Prostate gland (tissue), 2 donors: ENCODE results near the gene ITSN1. TPM values are rescaled to one million over a fixed set of nuclear protein-coding genes. Genes with fewer than 3 reads are reported as not detected.

Source experiments
- DNase-seq: peaks from one replicate; pipeline ENCODE4 v3.0.0-alpha.2; 2019; ENCODE audit warnings: low spot score
- H3K27ac ChIP-seq, 2 donors: fragments of 200-600 bp; sonication (generic); 2 replicates each; pipeline ENCODE4 v1.5.1; 2017 to 2019
- H3K27me3 ChIP-seq: fragments of 200-600 bp; sonication (generic); replicated peaks from 2 replicates; pipeline ENCODE4 v1.5.1; 2019; ENCODE audit not compliant: insufficient read depth
- H3K36me3 ChIP-seq, 2 donors: fragments of 200-600 bp; sonication (generic); 1 replicate in 1 of 2; 2 replicates in 1 of 2; pipeline versions ENCODE4 v1.5.1 to v1.8.1; 2017 to 2019
- H3K4me1 ChIP-seq: fragments of 200-600 bp; sonication (generic); replicated peaks from 2 replicates; pipeline ENCODE4 v1.5.1; 2019
- H3K4me3 ChIP-seq, 2 donors: fragments of 200-600 bp; sonication (generic); 2 replicates each; pipeline ENCODE4 v1.5.1; 2017 to 2019
- H3K9me3 ChIP-seq: fragments of 200-600 bp; sonication (generic); 2 replicates; pipeline ENCODE4 v1.5.1; 2017
- POLR2A ChIP-seq: fragments of 450-650 bp; IDR thresholded peaks from one replicate; pipeline ENCODE4 v1.6.1; 2016; ENCODE audit warnings: antibody characterized with exemption, mild to moderate bottlenecking
- POLR2AphosphoS5 ChIP-seq: sonication (generic); formaldehyde crosslinking; IDR thresholded peaks from one replicate; pipeline ENCODE4 v1.6.1; 2017; ENCODE audit warnings: antibody characterized with exemption
- whole genome bisulfite sequencing: methylation state at CpG from one replicate; pipeline ENCODE4 v1.1.5; 2018; 5-methylcytosine and 5-hydroxymethylcytosine counted together
- intact Hi-C: fragments of 100-400 bp; cut with DNase I; formaldehyde crosslinking; loops from one replicate; pipeline ENCODE4 v1.14.2; 2022
- total RNA-seq, 2 donors: library from RNA; depleted of rRNA; stranded (reverse); fragments of >200 nt; gene quantifications; one replicate each; pipeline ENCODE4 v1.1.0, GENCODE V29; 2016
- TF ChIP-seq, protein P1 (sequence below), 4 experiments: fragments of 200-600 bp in 2 of 4; fragments of 450-650 bp in 2 of 4; sonication (generic) in 2 of 4; IDR thresholded peaks; 1 replicate in 3 of 4; 2 replicates in 1 of 4; pipeline ENCODE4 v1.5.1; 2016 to 2019; ENCODE audit warnings: antibody characterized with exemption in 4 of 4, mild to moderate bottlenecking in 2 of 4, moderate library complexity in 2 of 4

Gene ITSN1
- total RNA-seq, 2 donors from 2014 or later, result 14.8 to 44.9 TPM

DNA sequence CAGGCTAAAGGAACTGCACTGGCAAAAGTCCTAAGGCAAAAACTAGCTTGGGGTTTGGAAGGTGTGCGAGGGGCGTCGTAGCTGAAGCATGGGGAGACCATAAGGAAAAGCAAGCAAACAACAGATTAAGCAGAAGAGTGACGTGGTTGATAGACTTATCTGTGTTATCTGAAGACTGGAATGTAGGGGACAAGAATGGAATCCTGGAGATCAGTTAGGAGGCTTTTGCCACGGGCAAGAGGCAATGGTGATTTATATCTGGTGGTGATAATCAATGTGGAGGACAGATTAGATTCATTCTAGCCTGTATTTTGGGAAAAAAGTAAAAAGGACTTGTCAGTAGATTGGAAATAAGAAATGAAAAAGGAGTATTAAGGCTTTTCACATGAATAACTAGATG lies 97.4 kb downstream of the ITSN1 start:
- intact Hi-C loops, result no loop called here
- WGBS, result 88% methylated on average over 5 of the region's 5 CpGs

DNA sequence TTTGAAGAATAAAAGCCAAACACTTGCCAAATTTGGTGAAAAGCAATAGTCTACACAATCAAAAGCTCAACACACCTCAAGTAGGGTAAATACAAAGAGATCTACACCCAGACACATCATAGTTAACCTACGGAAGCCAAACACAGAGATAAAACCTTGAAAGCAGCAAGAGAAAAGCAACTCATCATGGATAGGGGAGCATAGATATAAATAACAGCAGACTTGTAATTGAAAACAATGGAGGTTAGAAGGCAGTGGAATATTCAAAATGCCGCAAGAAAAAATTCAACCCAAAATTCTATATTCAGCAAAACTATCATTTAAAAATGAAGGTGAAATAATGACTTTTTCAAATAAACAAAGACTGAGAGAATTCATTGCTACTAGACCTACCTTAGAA lies 105.1 kb downstream of the ITSN1 start:
- no peak for TF ChIP-seq POLR2AphosphoS5
- no peak for TF ChIP-seq POLR2A
- TF ChIP-seq, protein P1, sequence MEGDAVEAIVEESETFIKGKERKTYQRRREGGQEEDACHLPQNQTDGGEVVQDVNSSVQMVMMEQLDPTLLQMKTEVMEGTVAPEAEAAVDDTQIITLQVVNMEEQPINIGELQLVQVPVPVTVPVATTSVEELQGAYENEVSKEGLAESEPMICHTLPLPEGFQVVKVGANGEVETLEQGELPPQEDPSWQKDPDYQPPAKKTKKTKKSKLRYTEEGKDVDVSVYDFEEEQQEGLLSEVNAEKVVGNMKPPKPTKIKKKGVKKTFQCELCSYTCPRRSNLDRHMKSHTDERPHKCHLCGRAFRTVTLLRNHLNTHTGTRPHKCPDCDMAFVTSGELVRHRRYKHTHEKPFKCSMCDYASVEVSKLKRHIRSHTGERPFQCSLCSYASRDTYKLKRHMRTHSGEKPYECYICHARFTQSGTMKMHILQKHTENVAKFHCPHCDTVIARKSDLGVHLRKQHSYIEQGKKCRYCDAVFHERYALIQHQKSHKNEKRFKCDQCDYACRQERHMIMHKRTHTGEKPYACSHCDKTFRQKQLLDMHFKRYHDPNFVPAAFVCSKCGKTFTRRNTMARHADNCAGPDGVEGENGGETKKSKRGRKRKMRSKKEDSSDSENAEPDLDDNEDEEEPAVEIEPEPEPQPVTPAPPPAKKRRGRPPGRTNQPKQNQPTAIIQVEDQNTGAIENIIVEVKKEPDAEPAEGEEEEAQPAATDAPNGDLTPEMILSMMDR (IDR thresholded peaks at IDR 0.05), result no peak
- 95% methylated on average over 2 of the region's 2 CpGs for WGBS
- H3K4me3 ChIP-seq, result no peak overlapping the region
- H3K9me3 ChIP-seq, result no peaks in the 10 kb centered on the region
- H3K4me1 ChIP-seq, result no peaks in the 10 kb centered on the region
- intact Hi-C loops, result no loop called here
- no peak for DNase-seq
- no peaks in the 10 kb centered on the region for H3K36me3 ChIP-seq
- H3K27me3 ChIP-seq, result no peaks in the 10 kb centered on the region
- no peak overlapping the region for H3K27ac ChIP-seq

More for the DNA sequence above, 97.4 kb downstream of the ITSN1 start:
- DNase-seq, result no peak
- Histone ChIP-seq H3K4me1 (no peaks in the 10 kb centered on the region), H3K36me3 (no peaks in the 10 kb centered on the region), H3K27ac (no peak overlapping the region), H3K4me3 (no peak overlapping the region), H3K27me3 (no peaks in the 10 kb centered on the region), H3K9me3 (no peaks in the 10 kb centered on the region)
- TF ChIP-seq, protein P1 (IDR thresholded peaks at IDR 0.05), result no peak
- TF ChIP-seq POLR2AphosphoS5 (no peak), POLR2A (no peak)

DNA sequence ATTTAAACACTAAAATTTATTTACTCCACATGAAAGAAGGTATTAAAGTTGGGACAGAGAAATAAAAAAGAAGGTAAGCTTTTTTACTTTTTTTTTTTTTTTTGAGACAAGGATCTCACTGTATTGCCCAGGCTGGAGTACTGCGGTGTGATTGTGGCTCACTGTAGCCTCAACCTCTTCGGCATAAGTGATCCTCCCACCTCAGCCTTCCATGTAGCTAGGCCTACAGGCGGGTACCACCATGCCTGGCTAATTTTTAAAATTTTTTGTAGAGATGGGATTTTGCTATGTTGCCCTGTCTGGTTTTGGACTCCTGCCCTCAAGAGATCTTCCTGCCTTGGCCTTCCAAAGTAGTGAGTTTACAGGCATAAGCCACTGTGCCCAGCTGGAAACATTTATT lies 106.6 kb downstream of the ITSN1 start:
- no peaks in the 10 kb centered on the region for H3K9me3 ChIP-seq
- H3K36me3 ChIP-seq, result no peaks in the 10 kb centered on the region
- intact Hi-C loops, result no loop called here
- no peaks in the 10 kb centered on the region for H3K27me3 ChIP-seq
- TF ChIP-seq, protein P1 (IDR thresholded peaks at IDR 0.05), result no peak
- no peak for TF ChIP-seq POLR2AphosphoS5
- no peak for TF ChIP-seq POLR2A
- WGBS, result 96% methylated on average over 3 of the region's 3 CpGs
- no peak overlapping the region for H3K4me3 ChIP-seq
- no peak for DNase-seq
- no peaks in the 10 kb centered on the region for H3K4me1 ChIP-seq
- no peak overlapping the region for H3K27ac ChIP-seq

DNA sequence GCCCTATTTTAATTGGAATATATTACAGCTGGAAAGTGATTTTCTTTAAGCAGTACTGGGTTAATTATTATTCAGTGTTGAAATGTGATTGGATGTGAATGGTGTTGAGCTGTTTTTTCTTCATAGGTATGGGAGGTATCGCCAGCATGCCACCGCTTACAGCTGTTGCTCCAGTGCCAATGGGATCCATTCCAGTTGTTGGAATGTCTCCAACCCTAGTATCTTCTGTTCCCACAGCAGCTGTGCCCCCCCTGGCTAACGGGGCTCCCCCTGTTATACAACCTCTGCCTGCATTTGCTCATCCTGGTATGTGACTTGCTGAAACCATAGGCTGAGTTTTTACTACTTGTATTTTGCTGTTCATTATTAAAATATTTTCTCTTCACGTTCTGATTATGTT lies 107.7 kb downstream of the ITSN1 start:
- no peaks in the 10 kb centered on the region for H3K9me3 ChIP-seq
- no peak overlapping the region for H3K27ac ChIP-seq
- H3K4me1 ChIP-seq, result no peaks in the 10 kb centered on the region
- no peak for DNase-seq
- H3K4me3 ChIP-seq, result no peak overlapping the region
- intact Hi-C loops, result no loop called here
- WGBS, result 39% methylated on average over 4 of the region's 4 CpGs
- H3K36me3 ChIP-seq, result no peaks in the 10 kb centered on the region
- TF ChIP-seq, protein P1 (IDR thresholded peaks at IDR 0.05), result no peak
- TF ChIP-seq POLR2A (no peak), POLR2AphosphoS5 (no peak)
- H3K27me3 ChIP-seq, result no peaks in the 10 kb centered on the region

DNA sequence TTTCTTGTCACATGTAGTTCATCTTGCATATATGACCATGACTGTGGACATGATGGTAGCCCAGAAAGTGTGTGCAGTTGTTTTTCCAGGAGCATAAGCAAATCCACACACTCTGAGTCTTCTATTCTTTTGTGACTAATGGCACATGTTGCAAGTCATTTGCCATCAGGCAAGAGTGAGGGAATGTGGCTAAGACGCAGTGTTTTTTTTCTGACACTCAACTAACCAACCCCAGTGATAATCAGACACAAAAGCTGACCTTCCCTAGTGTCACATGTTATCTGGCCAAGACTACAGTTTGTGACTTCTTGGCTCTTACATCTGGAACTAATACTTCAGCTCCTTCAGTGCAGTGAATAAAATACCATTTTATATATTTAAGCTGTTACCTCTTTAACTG lies 108.8 kb downstream of the ITSN1 start:
- H3K9me3 ChIP-seq, result no peaks in the 10 kb centered on the region
- no peak for DNase-seq
- H3K4me1 ChIP-seq, result no peaks in the 10 kb centered on the region
- intact Hi-C loops, result no loop called here
- H3K36me3 ChIP-seq, result no peaks in the 10 kb centered on the region
- 69% methylated on average over 1 of the region's 1 CpG for WGBS
- H3K27ac ChIP-seq, result no peak overlapping the region
- TF ChIP-seq POLR2A, result no peak
- TF ChIP-seq, protein P1 (IDR thresholded peaks at IDR 0.05), result no peak
- TF ChIP-seq POLR2AphosphoS5, result no peak
- H3K4me3 ChIP-seq, result no peak overlapping the region
- H3K27me3 ChIP-seq, result no peaks in the 10 kb centered on the region
